ENCODE data around the gene PTPRD. TPM values are rescaled to one million over a fixed set of nuclear protein-coding genes. Genes with fewer than 3 reads are reported as not detected.

The PTPRD gene
- total RNA-seq, 1 donor from 2014 or later: 6.9 TPM

GRCh38 chr9:8649160-8649559, 1963.6 kb downstream of the PTPRD start:
- Histone ChIP-seq H3K36me3 (no peaks in the 10 kb centered on the region), H3K9me3 (no peaks in the 10 kb centered on the region), H3K27me3 (no peaks in the 10 kb centered on the region), H3K27ac (no peak overlapping the region), H3K4me3 (no peak overlapping the region), H3K4me1 (peaks cover 0 to 2% of the 10 kb centered on the region in 2 donors)
- intact Hi-C loops (cut with DNase I): no loop called here
- DNase-seq (ENCODE audit: low spot score in 2 of 2): no peak
- TF ChIP-seq CTCF (IDR thresholded peaks at IDR 0.05): no peak

GRCh38 chr9:8648271-8648845, 1964.4 kb downstream of the PTPRD start:
- no peak overlapping the region for H3K4me3 ChIP-seq
- peaks cover 0 to 2% of the 10 kb centered on the region in 2 donors for H3K4me1 ChIP-seq
- H3K27me3 ChIP-seq: no peaks in the 10 kb centered on the region
- no peak for TF ChIP-seq CTCF (IDR thresholded peaks at IDR 0.05)
- no peak overlapping the region for H3K27ac ChIP-seq
- H3K36me3 ChIP-seq: no peaks in the 10 kb centered on the region
- no peak for DNase-seq (ENCODE audit: low spot score in 2 of 2)
- no peaks in the 10 kb centered on the region for H3K9me3 ChIP-seq
- intact Hi-C loops (cut with DNase I): no loop called here

- Histone ChIP-seq H3K4me3 (no peak overlapping the region), H3K27ac (no peak overlapping the region), H3K27me3 (no peaks in the 10 kb centered on the region), H3K4me1 (peaks cover 0 to 2% of the 10 kb centered on the region in 2 donors), H3K36me3 (no peaks in the 10 kb centered on the region), H3K9me3 (no peaks in the 10 kb centered on the region)
- DNase-seq (ENCODE audit: low spot score in 2 of 2): no peak
- intact Hi-C loops (cut with DNase I): no loop called here
- no peak for TF ChIP-seq CTCF (IDR thresholded peaks at IDR 0.05)
Measured at GRCh38 chr9:8647824-8648223, 1965.0 kb downstream of the PTPRD start.

- H3K27me3 ChIP-seq: no peaks in the 10 kb centered on the region
- H3K4me1 ChIP-seq: no peaks in the 10 kb centered on the region
- DNase-seq (ENCODE audit: low spot score in 2 of 2): no peak
- no peak for TF ChIP-seq CTCF (IDR thresholded peaks at IDR 0.05)
- H3K27ac ChIP-seq: no peak overlapping the region
- no peaks in the 10 kb centered on the region for H3K36me3 ChIP-seq
- H3K4me3 ChIP-seq: no peak overlapping the region
- intact Hi-C loops (cut with DNase I): no loop called here
- no peaks in the 10 kb centered on the region for H3K9me3 ChIP-seq
Measured at GRCh38 chr9:8644571-8644970, 1968.2 kb downstream of the PTPRD start.

- Histone ChIP-seq H3K4me3 (no peak overlapping the region), H3K9me3 (no peaks in the 10 kb centered on the region), H3K27me3 (no peaks in the 10 kb centered on the region), H3K27ac (no peak overlapping the region), H3K36me3 (no peaks in the 10 kb centered on the region), H3K4me1 (no peaks in the 10 kb centered on the region)
- no peak for TF ChIP-seq CTCF (IDR thresholded peaks at IDR 0.05)
- intact Hi-C loops (cut with DNase I): no loop called here
- DNase-seq (ENCODE audit: low spot score in 2 of 2): no peak
Measured at GRCh38 chr9:8643896-8644295, 1968.9 kb downstream of the PTPRD start.

GRCh38 chr9:8643464-8643863, 1969.3 kb downstream of the PTPRD start:
- H3K27me3 ChIP-seq: no peaks in the 10 kb centered on the region
- intact Hi-C loops (cut with DNase I): no loop called here
- H3K4me1 ChIP-seq: no peaks in the 10 kb centered on the region
- no peaks in the 10 kb centered on the region for H3K36me3 ChIP-seq
- no peak for DNase-seq (ENCODE audit: low spot score in 2 of 2)
- no peak overlapping the region for H3K27ac ChIP-seq
- H3K4me3 ChIP-seq: no peak overlapping the region
- TF ChIP-seq CTCF (IDR thresholded peaks at IDR 0.05): no peak
- no peaks in the 10 kb centered on the region for H3K9me3 ChIP-seq
